ENCODE results near the gene TAF7L.

GRCh38 chrX:101290957-101291603, at the start of gene TAF7L:
- TF ChIP-seq CTCF (IDR thresholded peaks at IDR 0.05) (no peak), POLR2A (IDR thresholded peaks at IDR 0.05) (no peak)
